GM12873 (cell line): ENCODE data around the gene CCDC134.

Experiments
- TF ChIP-seq, protein P1 (sequence below): IDR thresholded peaks from 2 replicates; pipeline ENCODE4 v1.5.1; 2012; ENCODE audit warnings: low read depth, mild to moderate bottlenecking, moderate library complexity, low read length, control low read depth; ENCODE audit not compliant: insufficient read depth; ENCODE audit errors: missing control alignments

The CCDC134 gene

DNA sequence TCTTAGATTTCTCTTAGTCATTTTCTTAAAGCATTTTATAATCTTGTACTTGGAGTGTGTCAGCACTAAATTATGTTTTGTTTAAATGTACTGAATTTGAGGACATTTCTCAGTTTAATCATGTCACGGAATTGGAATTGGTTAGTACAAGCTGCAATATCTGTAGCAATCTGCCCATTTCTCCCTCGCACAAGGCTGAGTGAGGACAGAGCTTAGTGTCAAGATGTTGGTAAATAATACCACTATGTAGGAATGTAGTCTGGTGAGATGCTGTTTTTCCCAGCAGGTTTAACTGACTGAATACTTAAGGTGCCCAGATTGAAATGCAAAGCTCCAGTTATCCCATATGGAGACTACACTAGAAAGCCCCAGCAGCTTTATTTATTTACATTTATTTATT is 63.0 kb downstream of the CCDC134 start:
- TF ChIP-seq, protein P1, sequence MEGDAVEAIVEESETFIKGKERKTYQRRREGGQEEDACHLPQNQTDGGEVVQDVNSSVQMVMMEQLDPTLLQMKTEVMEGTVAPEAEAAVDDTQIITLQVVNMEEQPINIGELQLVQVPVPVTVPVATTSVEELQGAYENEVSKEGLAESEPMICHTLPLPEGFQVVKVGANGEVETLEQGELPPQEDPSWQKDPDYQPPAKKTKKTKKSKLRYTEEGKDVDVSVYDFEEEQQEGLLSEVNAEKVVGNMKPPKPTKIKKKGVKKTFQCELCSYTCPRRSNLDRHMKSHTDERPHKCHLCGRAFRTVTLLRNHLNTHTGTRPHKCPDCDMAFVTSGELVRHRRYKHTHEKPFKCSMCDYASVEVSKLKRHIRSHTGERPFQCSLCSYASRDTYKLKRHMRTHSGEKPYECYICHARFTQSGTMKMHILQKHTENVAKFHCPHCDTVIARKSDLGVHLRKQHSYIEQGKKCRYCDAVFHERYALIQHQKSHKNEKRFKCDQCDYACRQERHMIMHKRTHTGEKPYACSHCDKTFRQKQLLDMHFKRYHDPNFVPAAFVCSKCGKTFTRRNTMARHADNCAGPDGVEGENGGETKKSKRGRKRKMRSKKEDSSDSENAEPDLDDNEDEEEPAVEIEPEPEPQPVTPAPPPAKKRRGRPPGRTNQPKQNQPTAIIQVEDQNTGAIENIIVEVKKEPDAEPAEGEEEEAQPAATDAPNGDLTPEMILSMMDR = no peak

DNA sequence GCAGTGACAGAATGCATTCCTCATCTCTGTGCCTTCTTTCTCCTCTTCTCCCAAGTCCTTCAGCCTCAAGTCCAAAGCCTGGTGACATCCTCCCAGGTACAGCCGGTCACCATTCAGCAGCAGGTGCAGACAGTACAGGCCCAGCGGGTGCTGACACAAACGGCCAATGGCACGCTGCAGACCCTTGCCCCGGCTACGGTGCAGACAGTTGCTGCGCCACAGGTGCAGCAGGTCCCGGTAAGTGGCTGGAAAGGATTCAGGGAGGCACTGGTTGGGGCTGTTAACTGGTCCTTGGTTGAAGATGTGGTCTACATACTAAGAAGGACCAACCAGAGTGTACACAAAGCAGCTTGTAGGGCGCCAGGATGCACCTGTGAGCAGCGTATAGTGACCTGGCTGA is 68.1 kb downstream of the CCDC134 start:
- TF ChIP-seq, protein P1 = no peak

DNA sequence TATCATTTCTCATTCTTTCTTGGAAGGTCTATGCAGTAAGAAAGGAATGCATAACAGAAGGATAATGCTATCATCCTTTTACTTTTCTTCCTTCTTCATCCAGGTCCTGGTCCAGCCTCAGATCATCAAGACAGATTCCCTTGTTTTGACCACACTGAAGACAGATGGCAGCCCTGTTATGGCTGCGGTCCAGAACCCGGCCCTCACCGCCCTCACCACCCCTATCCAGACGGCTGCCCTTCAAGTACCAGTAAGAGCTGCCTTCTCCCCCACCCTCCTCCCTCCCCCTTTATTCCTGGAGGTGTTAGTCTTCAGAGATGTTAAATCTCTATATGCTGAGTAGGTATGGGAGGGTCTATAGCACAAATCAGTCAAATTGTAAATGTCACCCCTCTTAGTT is 70.3 kb downstream of the CCDC134 start:
- TF ChIP-seq, protein P1 = no peak

DNA sequence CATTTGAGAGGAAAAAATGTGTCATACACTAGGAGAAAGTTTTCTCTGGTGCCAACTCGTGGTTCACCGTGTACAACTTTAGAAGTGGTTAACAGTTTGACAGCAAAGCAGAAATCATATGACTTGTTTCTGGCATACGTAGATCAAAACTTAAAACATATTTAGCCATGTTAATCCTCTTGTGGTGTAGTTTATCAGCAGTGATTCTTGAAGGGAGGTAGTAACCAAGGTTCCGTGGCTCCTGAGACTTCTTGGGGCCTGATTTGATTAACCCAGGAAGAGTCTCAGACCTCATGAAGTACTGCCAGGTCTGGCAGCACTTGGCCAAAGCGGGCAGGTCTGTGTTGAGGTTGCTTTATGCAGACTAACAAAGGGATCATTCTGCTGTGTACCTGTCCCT is 72.9 kb downstream of the CCDC134 start:
- TF ChIP-seq, protein P1 = no peak

DNA sequence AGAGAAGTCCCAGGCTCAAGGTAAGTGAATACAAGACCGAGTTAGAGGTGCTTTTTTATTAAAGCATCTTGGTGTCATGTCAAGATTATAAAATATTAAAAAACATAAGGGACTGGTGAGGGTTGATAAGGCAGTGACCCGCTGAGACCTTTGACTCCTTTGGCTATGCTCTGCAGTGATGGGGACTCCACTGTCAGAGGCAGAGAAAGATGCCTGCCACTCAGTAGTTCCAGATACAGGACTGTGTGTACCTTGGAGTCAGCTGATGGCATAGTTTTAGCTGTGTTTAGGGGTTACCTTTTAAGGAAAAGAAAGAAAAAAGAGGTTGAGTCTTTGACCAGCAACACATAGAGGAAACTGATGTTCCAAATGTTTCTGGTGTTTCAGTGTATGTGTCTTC is 73.6 kb downstream of the CCDC134 start:
- TF ChIP-seq, protein P1 = no peak

DNA sequence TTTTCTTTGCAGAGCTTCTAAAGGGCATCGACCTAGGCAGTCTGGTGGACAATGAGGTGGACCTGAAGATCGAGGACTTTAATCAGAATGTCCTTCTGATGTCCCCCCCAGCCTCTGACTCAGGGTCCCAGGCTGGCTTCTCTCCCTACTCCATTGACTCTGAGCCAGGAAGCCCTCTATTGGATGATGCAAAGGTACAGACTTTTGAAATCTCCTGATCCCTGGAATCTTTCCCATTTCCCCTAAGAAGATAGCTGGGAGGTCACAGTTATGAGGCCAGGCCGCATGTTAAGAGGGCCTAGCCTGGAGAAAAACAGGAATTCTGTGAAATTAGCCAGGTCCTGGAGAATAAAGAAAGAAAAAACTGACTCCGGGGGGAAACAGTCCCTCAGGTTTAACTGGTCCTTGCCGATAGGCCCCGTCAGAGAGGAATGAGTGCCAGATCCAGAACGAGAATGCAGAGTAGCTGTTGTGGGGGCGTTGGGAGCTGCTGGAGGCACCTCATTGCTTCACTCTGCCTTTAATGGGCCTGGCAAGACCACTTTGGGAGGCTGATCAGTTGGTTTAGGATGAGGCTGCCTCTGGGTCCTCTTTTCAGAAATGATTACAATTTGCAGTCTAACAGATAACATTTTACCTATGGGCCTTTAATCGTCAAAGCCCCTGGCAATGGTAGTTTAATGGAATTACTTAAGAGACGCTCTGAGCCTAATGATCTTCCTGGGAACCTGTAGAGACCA is 75.2 kb downstream of the CCDC134 start:
- TF ChIP-seq, protein P1 = no peak
